Liver (tissue), 9 donors: ENCODE results near the gene L2HGDH. TPM values are rescaled to one million over a fixed set of nuclear protein-coding genes. Genes with fewer than 3 reads are reported as not detected.

Source experiments
- DNase-seq: peaks from one replicate; pipeline ENCODE4 v3.0.0-alpha.2; 2017; ENCODE audit warnings: low spot score
- H3K27ac ChIP-seq, 2 donors: one replicate each; pipeline ENCODE4 v1.7.0; 2013; ENCODE audit warnings: inconsistent platforms in 2 of 2, low read length in 2 of 2, control low read depth in 1 of 2, low read depth in 1 of 2, mild to moderate bottlenecking in 1 of 2
- H3K27me3 ChIP-seq, 4 donors: one replicate each; pipeline versions ENCODE4 v1.6.1 to v1.7.0; 2013; ENCODE audit warnings: low read length in 3 of 4, inconsistent platforms in 1 of 4, mild to moderate bottlenecking in 1 of 4, moderate library complexity in 1 of 4; ENCODE audit not compliant: control insufficient read depth in 4 of 4, insufficient read depth in 4 of 4
- H3K36me3 ChIP-seq, 4 donors: one replicate each; pipeline versions ENCODE4 v1.6.1 to v1.7.0; 2013; ENCODE audit warnings: low read length in 3 of 4, mild to moderate bottlenecking in 3 of 4, low read depth in 1 of 4, moderate library complexity in 1 of 4; ENCODE audit not compliant: control insufficient read depth in 4 of 4, insufficient read depth in 3 of 4
- H3K4me1 ChIP-seq, 4 donors: one replicate each; pipeline versions ENCODE4 v1.6.1 to v1.7.0; 2013; ENCODE audit warnings: low read length in 3 of 4, mild to moderate bottlenecking in 3 of 4, moderate library complexity in 1 of 4; ENCODE audit not compliant: control insufficient read depth in 4 of 4, insufficient read depth in 4 of 4
- H3K4me3 ChIP-seq, 3 donors: one replicate each; pipeline versions ENCODE4 v1.6.1 to v1.7.0; 2013; ENCODE audit warnings: low read length in 3 of 3, control low read depth in 1 of 3, low read depth in 1 of 3, mild to moderate bottlenecking in 1 of 3
- H3K9ac ChIP-seq, 2 donors: one replicate each; pipeline ENCODE4 v1.7.0; 2013; ENCODE audit warnings: low read length in 2 of 2, mild to moderate bottlenecking in 2 of 2, moderate library complexity in 2 of 2, control low read depth in 1 of 2, low read depth in 1 of 2
- H3K9me3 ChIP-seq, 4 donors: one replicate each; pipeline versions ENCODE4 v1.6.1 to v1.7.0; 2013; ENCODE audit warnings: low read length in 3 of 4; ENCODE audit not compliant: control insufficient read depth in 4 of 4
- ATF3 ChIP-seq: IDR thresholded peaks from 2 replicates; pipeline ENCODE4 v1.6.1; 2016; ENCODE audit warnings: antibody characterized with exemption
- CTCF ChIP-seq: fragments of 150-350 bp; IDR thresholded peaks from 2 replicates; pipeline ENCODE4 v1.5.1; 2017; ENCODE audit warnings: improper control_type of control experiment, low read depth, low read length; ENCODE audit not compliant: missing input control
- FOXA1 ChIP-seq: IDR thresholded peaks from 2 replicates; pipeline ENCODE4 v1.6.1; 2016; ENCODE audit warnings: antibody characterized with exemption
- FOXA2 ChIP-seq: IDR thresholded peaks from 2 replicates; pipeline ENCODE4 v1.6.1; 2016; ENCODE audit warnings: antibody characterized with exemption
- HNF4A ChIP-seq, 2 donors: conservative IDR thresholded peaks; 2 replicates each; pipeline ENCODE4 v1.6.1; 2016; ENCODE audit warnings: antibody characterized with exemption in 2 of 2, mild to moderate bottlenecking in 2 of 2
- HNF4G ChIP-seq: IDR thresholded peaks from 2 replicates; pipeline ENCODE4 v1.6.1; 2016; ENCODE audit warnings: antibody characterized with exemption
- JUND ChIP-seq, 2 donors: IDR thresholded peaks; 2 replicates each; pipeline ENCODE4 v1.6.1; 2016; ENCODE audit warnings: antibody characterized with exemption in 2 of 2
- NR2F2 ChIP-seq: IDR thresholded peaks from 2 replicates; pipeline ENCODE4 v1.6.1; 2016; ENCODE audit warnings: antibody characterized with exemption
- RAD21 ChIP-seq, 2 donors: IDR thresholded peaks; 2 replicates each; pipeline ENCODE4 v1.6.1; 2016; ENCODE audit warnings: antibody characterized with exemption in 2 of 2, mild to moderate bottlenecking in 2 of 2
- REST ChIP-seq: IDR thresholded peaks from 2 replicates; pipeline ENCODE4 v1.6.1; 2016; ENCODE audit warnings: antibody characterized with exemption, mild to moderate bottlenecking
- RXRA ChIP-seq, 2 donors: IDR thresholded peaks; 2 replicates each; pipeline ENCODE4 v1.6.1; 2017 to 2018; ENCODE audit warnings: antibody characterized with exemption in 2 of 2, mild to moderate bottlenecking in 1 of 2
- TAF1 ChIP-seq: conservative IDR thresholded peaks from 2 replicates; pipeline ENCODE4 v1.6.1; 2016; ENCODE audit warnings: antibody characterized with exemption, mild to moderate bottlenecking
- YY1 ChIP-seq: IDR thresholded peaks from 2 replicates; pipeline ENCODE4 v1.6.1; 2016; ENCODE audit warnings: antibody characterized with exemption, mild to moderate bottlenecking
- ZBTB33 ChIP-seq: IDR thresholded peaks from 2 replicates; pipeline ENCODE4 v1.6.1; 2016; ENCODE audit warnings: antibody characterized with exemption
- WGBS: extraction: QIAGEN DNeasy Blood & Tissue Kit; methylation state at CpG from one replicate; pipeline ENCODE4 v1.1.7; 2013; 5-methylcytosine and 5-hydroxymethylcytosine counted together
- polyA plus RNA-seq, 2 donors: library from polyadenylated mRNA; stranded (reverse) in 1 of 2; unstranded in 1 of 2; fragments of 200-250 nt in 1 of 2; fragments of >200 nt in 1 of 2; fragmentation: Nextera tagmentation in 1 of 2; extraction: Ambion mirVana in 1 of 2; gene quantifications; one replicate each; pipeline versions ENCODE4 v1.2.1 to v1.2.3, GENCODE V29; 2013 to 2015
- total RNA-seq, 2 donors: library from RNA; depleted of rRNA; stranded (reverse); fragments of >200 nt; gene quantifications; one replicate each; pipeline ENCODE4 v1.2.3, GENCODE V29; 2014
- donor health status: healthy.
- donor health status: healthy.
- donor health status: healthy.
- donor health status: healthy.
- donor health status: healthy.

Gene L2HGDH
- total and polyA plus RNA-seq, 4 donors: 3.8 to 9.0 (median 5.4) TPM

- WGBS: 89% methylated on average over 1 of the region's 1 CpG
Observed at GRCh38 chr14:50343434-50343833, 31.4 kb upstream of the L2HGDH start.

GRCh38 chr14:50342221-50343078, 30.4 kb upstream of the L2HGDH start:
- peak overlapping the region; percentile 49 to 59 for H3K27ac ChIP-seq
- no peaks in the 10 kb centered on the region for H3K9me3 ChIP-seq
- H3K4me1 ChIP-seq: peaks cover 0 to 10% (median 4%) of the 10 kb centered on the region in 4 donors
- DNase-seq: peak; percentile 78
- H3K36me3 ChIP-seq: no peaks in the 10 kb centered on the region
- peak overlapping the region in 1 of 3 donors; percentile 33 for H3K4me3 ChIP-seq
- WGBS: 8% methylated on average over 8 of the region's 8 CpGs
- H3K9ac ChIP-seq: peak overlapping the region in 1 of 2 donors; percentile 39
- no peaks in the 10 kb centered on the region for H3K27me3 ChIP-seq
- TF ChIP-seq HNF4G (no peak), RXRA (IDR thresholded peaks at IDR 0.05) (peak; percentile 29 to 49), YY1 (peak; percentile 66), ZBTB33 (no peak), FOXA2 (peak; percentile 83), HNF4A (conservative IDR thresholded peaks at IDR 0.05) (peak; percentile 20 to 30), REST (peak; percentile 25), FOXA1 (peak; percentile 78), RAD21 (IDR thresholded peaks at IDR 0.05) (peak; percentile 89 to 94), TAF1 (no peak), CTCF (peak; percentile 42), NR2F2 (peak; percentile 65)

More at GRCh38 chr14:50343434-50343833, 31.4 kb upstream of the L2HGDH start:
- DNase-seq: no peak
- Histone ChIP-seq H3K4me1 (peaks cover 0 to 10% (median 4%) of the 10 kb centered on the region in 4 donors), H3K9ac (no peak overlapping the region), H3K9me3 (no peaks in the 10 kb centered on the region), H3K27ac (no peak overlapping the region), H3K4me3 (no peak overlapping the region), H3K36me3 (no peaks in the 10 kb centered on the region), H3K27me3 (no peaks in the 10 kb centered on the region)
- TF ChIP-seq REST: no peak
- no peak for TF ChIP-seq HNF4A (conservative IDR thresholded peaks at IDR 0.05)
- no peak for TF ChIP-seq ATF3
- no peak for TF ChIP-seq JUND (IDR thresholded peaks at IDR 0.05)
